ENCODE measurements around the gene NCSTN.

NCSTN gene

GRCh38 chr1:160342953-160343869 is at the start of gene NCSTN, which contains the start of gene COPA:
TSS of gene NCSTN (plus strand) at chr1:160343383. CDS start at chr1:160343397, 14 bp downstream.
TSS of gene COPA (minus strand) at chr1:160343250. CDS start at chr1:160343170, 80 bp downstream.
- Mint-ChIP-seq H3K9me3 (no peaks in the 10 kb centered on the region), H3K36me3 (peaks cover 29 to 44% of the 10 kb centered on the region in 2 donors), H3K4me3 (peak within 1 kb of the TSS; percentile 93 to 94), H3K27ac (peak within 1 kb of the TSS; percentile 99), H3K27me3 (no peaks in the 10 kb centered on the region), H3K4me1 (peaks cover 35 to 68% of the 10 kb centered on the region in 2 donors)
- ATAC-seq (replicated peaks) (peak; percentile 91 to 92), DNase-seq (peak; percentile 93)

- ATAC-seq (replicated peaks) (no peak), DNase-seq (no peak)
- peaks cover 3 to 11% of the 10 kb centered on the region in 2 donors for H3K4me1 Mint-ChIP-seq
- no peaks in the 10 kb centered on the region for H3K9me3 Mint-ChIP-seq
- no peak overlapping the region for H3K4me3 Mint-ChIP-seq
- H3K27me3 Mint-ChIP-seq = no peaks in the 10 kb centered on the region
- H3K36me3 Mint-ChIP-seq = peaks cover 55 to 74% of the 10 kb centered on the region in 2 donors
- H3K27ac Mint-ChIP-seq = no peak overlapping the region
These were observed 47.1 kb upstream of the NCSTN start for GRCh38 chr1:160296036-160296435.

- no peaks in the 10 kb centered on the region for H3K9me3 Mint-ChIP-seq
- H3K27ac Mint-ChIP-seq = no peak overlapping the region
- no peak for ATAC-seq (replicated peaks)
These were observed 43.0 kb upstream of the NCSTN start for GRCh38 chr1:160300173-160300572.

GRCh38 chr1:160307118-160307791 is 35.9 kb upstream of the NCSTN start:
- H3K4me1 Mint-ChIP-seq = peaks cover 0 to 2% of the 10 kb centered on the region in 2 donors
- H3K27ac Mint-ChIP-seq = peak overlapping the region; percentile 37
- ATAC-seq (replicated peaks) (peak in 1 of 2 donors; percentile 29), DNase-seq (no peak)
- no peaks in the 10 kb centered on the region for H3K27me3 Mint-ChIP-seq
- no peak overlapping the region for H3K4me3 Mint-ChIP-seq
- H3K36me3 Mint-ChIP-seq = peaks cover 33 to 54% of the 10 kb centered on the region in 2 donors
- H3K9me3 Mint-ChIP-seq = no peaks in the 10 kb centered on the region

More at GRCh38 chr1:160300173-160300572, 43.0 kb upstream of the NCSTN start:
- Mint-ChIP-seq H3K27me3 (no peaks in the 10 kb centered on the region), H3K36me3 (peaks cover 40 to 52% of the 10 kb centered on the region in 2 donors), H3K4me1 (no peaks in the 10 kb centered on the region), H3K4me3 (no peak overlapping the region)
- DNase-seq = no peak

GRCh38 chr1:160308451-160309184 is 34.6 kb upstream of the NCSTN start:
- DNase-seq (no peak), ATAC-seq (replicated peaks) (no peak)
- H3K36me3 Mint-ChIP-seq = peaks cover 32 to 57% of the 10 kb centered on the region in 2 donors
- H3K9me3 Mint-ChIP-seq = no peaks in the 10 kb centered on the region
- H3K27ac Mint-ChIP-seq = no peak overlapping the region
- peaks cover 0 to 2% of the 10 kb centered on the region in 2 donors for H3K4me1 Mint-ChIP-seq
- H3K4me3 Mint-ChIP-seq = no peak overlapping the region
- no peaks in the 10 kb centered on the region for H3K27me3 Mint-ChIP-seq

GRCh38 chr1:160309185-160309557 is 34.0 kb upstream of the NCSTN start:
- Mint-ChIP-seq H3K4me3 (no peak overlapping the region), H3K36me3 (peaks cover 34 to 60% of the 10 kb centered on the region in 2 donors), H3K27me3 (no peaks in the 10 kb centered on the region), H3K27ac (no peak overlapping the region), H3K9me3 (no peaks in the 10 kb centered on the region), H3K4me1 (peaks cover 0 to 2% of the 10 kb centered on the region in 2 donors)
- DNase-seq (no peak), ATAC-seq (replicated peaks) (no peak)

GRCh38 chr1:160309571-160309970 is 33.6 kb upstream of the NCSTN start:
- no peaks in the 10 kb centered on the region for H3K9me3 Mint-ChIP-seq
- H3K36me3 Mint-ChIP-seq = peaks cover 35 to 64% of the 10 kb centered on the region in 2 donors
- DNase-seq (no peak), ATAC-seq (replicated peaks) (no peak)
- no peak overlapping the region for H3K4me3 Mint-ChIP-seq
- no peak overlapping the region for H3K27ac Mint-ChIP-seq
- no peaks in the 10 kb centered on the region for H3K27me3 Mint-ChIP-seq
- peaks cover 0 to 3% of the 10 kb centered on the region in 2 donors for H3K4me1 Mint-ChIP-seq

- no peak overlapping the region for H3K4me3 Mint-ChIP-seq
- no peak for DNase-seq
- H3K27me3 Mint-ChIP-seq = no peaks in the 10 kb centered on the region
- H3K4me1 Mint-ChIP-seq = peaks cover 6 to 9% of the 10 kb centered on the region in 2 donors
- no peak overlapping the region for H3K27ac Mint-ChIP-seq
- no peak for ATAC-seq (replicated peaks)
- H3K36me3 Mint-ChIP-seq = peaks cover 66 to 86% of the 10 kb centered on the region in 2 donors
- H3K9me3 Mint-ChIP-seq = peaks cover 7 to 13% of the 10 kb centered on the region in 2 donors
These were observed 27.8 kb upstream of the NCSTN start for GRCh38 chr1:160315359-160315758.

GRCh38 chr1:160322831-160323230 is 20.4 kb upstream of the NCSTN start:
- Mint-ChIP-seq H3K36me3 (peaks cover 46 to 58% of the 10 kb centered on the region in 2 donors), H3K4me3 (no peak overlapping the region), H3K4me1 (peaks cover 3 to 16% of the 10 kb centered on the region in 2 donors), H3K27ac (no peak overlapping the region), H3K9me3 (peaks cover 1 to 5% of the 10 kb centered on the region in 2 donors), H3K27me3 (no peaks in the 10 kb centered on the region)
- ATAC-seq (replicated peaks) = no peak
- DNase-seq = no peak

- H3K4me3 Mint-ChIP-seq = no peak overlapping the region
- peaks cover 3 to 6% of the 10 kb centered on the region in 2 donors for H3K4me1 Mint-ChIP-seq
- H3K27me3 Mint-ChIP-seq = no peaks in the 10 kb centered on the region
- ATAC-seq (replicated peaks) = no peak
- peaks cover 35 to 46% of the 10 kb centered on the region in 2 donors for H3K36me3 Mint-ChIP-seq
- no peak for DNase-seq
- H3K27ac Mint-ChIP-seq = no peak overlapping the region
- H3K9me3 Mint-ChIP-seq = no peaks in the 10 kb centered on the region
These were observed 17.9 kb upstream of the NCSTN start for GRCh38 chr1:160325252-160325651.

- Mint-ChIP-seq H3K36me3 (peaks cover 34 to 43% of the 10 kb centered on the region in 2 donors), H3K9me3 (no peaks in the 10 kb centered on the region), H3K27ac (no peak overlapping the region), H3K4me1 (peaks cover 4 to 6% of the 10 kb centered on the region in 2 donors), H3K4me3 (no peak overlapping the region), H3K27me3 (no peaks in the 10 kb centered on the region)
- ATAC-seq (replicated peaks) (no peak), DNase-seq (no peak)
These were observed 16.8 kb upstream of the NCSTN start for GRCh38 chr1:160326418-160326817.

GRCh38 chr1:160328184-160328583 is 15.0 kb upstream of the NCSTN start:
- Mint-ChIP-seq H3K36me3 (peaks cover 29 to 34% of the 10 kb centered on the region in 2 donors), H3K4me1 (peaks cover 0 to 1% of the 10 kb centered on the region in 2 donors), H3K27me3 (no peaks in the 10 kb centered on the region), H3K9me3 (no peaks in the 10 kb centered on the region), H3K4me3 (no peak overlapping the region), H3K27ac (no peak overlapping the region)
- no peak for ATAC-seq (replicated peaks)
- no peak for DNase-seq

GRCh38 chr1:160330119-160330518 is 13.1 kb upstream of the NCSTN start:
- Mint-ChIP-seq H3K9me3 (no peaks in the 10 kb centered on the region), H3K4me1 (peaks cover 0 to 1% of the 10 kb centered on the region in 2 donors), H3K4me3 (no peak overlapping the region), H3K27ac (no peak overlapping the region), H3K36me3 (peaks cover 31 to 44% of the 10 kb centered on the region in 2 donors), H3K27me3 (no peaks in the 10 kb centered on the region)
- no peak for ATAC-seq (replicated peaks)
- no peak for DNase-seq

- Mint-ChIP-seq H3K27me3 (no peaks in the 10 kb centered on the region), H3K36me3 (peaks cover 28 to 35% of the 10 kb centered on the region in 2 donors), H3K4me1 (peaks cover 0 to 1% of the 10 kb centered on the region in 2 donors), H3K4me3 (no peak overlapping the region), H3K27ac (no peak overlapping the region), H3K9me3 (no peaks in the 10 kb centered on the region)
- ATAC-seq (replicated peaks) (no peak), DNase-seq (no peak)
These were observed 10.7 kb upstream of the NCSTN start for GRCh38 chr1:160332516-160332915.
